Measurements from ENCODE around the gene KCNG4. TPM values are rescaled to one million over a fixed set of nuclear protein-coding genes. Genes with fewer than 3 reads are reported as not detected.

The KCNG4 gene
- total and polyA plus RNA-seq, 9 donors, result not detected

- Histone ChIP-seq H3K9me3 (no peaks in the 10 kb centered on the region), H3K27ac (no peak overlapping the region), H3K4me3 (no peak overlapping the region), H3K36me3 (no peaks in the 10 kb centered on the region), H3K4me1 (ENCODE audit: insufficient read depth) (no peaks in the 10 kb centered on the region), H3K27me3 (no peaks in the 10 kb centered on the region)
- no peak for DNase-seq
- no peak for TF ChIP-seq EP300 (IDR thresholded peaks at IDR 0.05)
- TF ChIP-seq POLR2A (IDR thresholded peaks at IDR 0.05), result no peak
- no peak for TF ChIP-seq CTCF (IDR thresholded peaks at IDR 0.05)
- intact Hi-C loops (cut with DNase I), result no loop called here
- 74 to 89% (median 81%) methylated on average over 1 of the region's 1 CpG for WGBS, 3 donors
Measured at GRCh38 chr16:84241778-84242177, 2.0 kb upstream of the KCNG4 start.

- Histone ChIP-seq H3K36me3 (no peaks in the 10 kb centered on the region), H3K4me3 (no peak overlapping the region), H3K27ac (no peak overlapping the region), H3K27me3 (no peaks in the 10 kb centered on the region), H3K9me3 (no peaks in the 10 kb centered on the region), H3K4me1 (ENCODE audit: insufficient read depth) (no peaks in the 10 kb centered on the region)
- WGBS, 3 donors, result 29 to 42% (median 41%) methylated on average over 2 of the region's 2 CpGs
- intact Hi-C loops (cut with DNase I), result no loop called here
- no peak for TF ChIP-seq POLR2A (IDR thresholded peaks at IDR 0.05)
- no peak for TF ChIP-seq CTCF (IDR thresholded peaks at IDR 0.05)
- no peak for TF ChIP-seq EP300 (IDR thresholded peaks at IDR 0.05)
- no peak for DNase-seq
Measured at GRCh38 chr16:84240455-84240854, 643 bp upstream of the KCNG4 start.

GRCh38 chr16:84239141-84239769 is 557 bp downstream of the KCNG4 start:
- no peak overlapping the region for H3K4me3 ChIP-seq
- intact Hi-C loops (cut with DNase I), result no loop called here
- H3K4me1 ChIP-seq (ENCODE audit: insufficient read depth), result peaks cover 4% of the 10 kb centered on the region
- H3K27ac ChIP-seq, result no peak overlapping the region
- no peaks in the 10 kb centered on the region for H3K27me3 ChIP-seq
- H3K36me3 ChIP-seq, result no peaks in the 10 kb centered on the region
- H3K9me3 ChIP-seq, result no peaks in the 10 kb centered on the region
- DNase-seq, result no peak
- TF ChIP-seq EP300 (IDR thresholded peaks at IDR 0.05), result no peak
- WGBS, 3 donors, result 10 to 19% (median 15%) methylated on average over 10 of the region's 10 CpGs

- Histone ChIP-seq H3K27ac (no peak overlapping the region), H3K4me3 (no peak overlapping the region), H3K36me3 (no peaks in the 10 kb centered on the region), H3K4me1 (ENCODE audit: insufficient read depth) (peaks cover 4% of the 10 kb centered on the region), H3K27me3 (no peaks in the 10 kb centered on the region), H3K9me3 (no peaks in the 10 kb centered on the region)
- intact Hi-C loops (cut with DNase I), result no loop called here
- DNase-seq, result no peak
- TF ChIP-seq CTCF (IDR thresholded peaks at IDR 0.05) (no peak), POLR2A (IDR thresholded peaks at IDR 0.05) (no peak), EP300 (IDR thresholded peaks at IDR 0.05) (no peak)
- WGBS, 3 donors, result 91 to 93% (median 91%) methylated on average over 17 of the region's 17 CpGs
Measured at GRCh38 chr16:84237994-84238750, 1.6 kb downstream of the KCNG4 start.

GRCh38 chr16:84236671-84237070 is 3.1 kb downstream of the KCNG4 start:
- intact Hi-C loops (cut with DNase I), result no loop called here

More at GRCh38 chr16:84236671-84237070, 3.1 kb downstream of the KCNG4 start:
- WGBS, 3 donors, result 92 to 93% (median 93%) methylated on average over 25 of the region's 25 CpGs
- no peaks in the 10 kb centered on the region for H3K9me3 ChIP-seq
- H3K4me1 ChIP-seq (ENCODE audit: insufficient read depth), result peaks cover 4% of the 10 kb centered on the region
- DNase-seq, result no peak
- TF ChIP-seq CTCF (IDR thresholded peaks at IDR 0.05) (no peak), POLR2A (IDR thresholded peaks at IDR 0.05) (no peak), EP300 (IDR thresholded peaks at IDR 0.05) (no peak)
- H3K36me3 ChIP-seq, result no peaks in the 10 kb centered on the region
- no peaks in the 10 kb centered on the region for H3K27me3 ChIP-seq
- H3K4me3 ChIP-seq, result no peak overlapping the region
- no peak overlapping the region for H3K27ac ChIP-seq

Data from ovary (tissue), 9 donors.